GM12872 (cell line): ENCODE results near the gene FBXO31.

Experiments used
- TF ChIP-seq, protein P1 (sequence below): IDR thresholded peaks from 3 replicates; pipeline ENCODE4 v1.5.1; 2011; ENCODE audit warnings: low read depth, mild to moderate bottlenecking, low read length, moderate library complexity; ENCODE audit not compliant: insufficient read depth

Gene FBXO31

DNA sequence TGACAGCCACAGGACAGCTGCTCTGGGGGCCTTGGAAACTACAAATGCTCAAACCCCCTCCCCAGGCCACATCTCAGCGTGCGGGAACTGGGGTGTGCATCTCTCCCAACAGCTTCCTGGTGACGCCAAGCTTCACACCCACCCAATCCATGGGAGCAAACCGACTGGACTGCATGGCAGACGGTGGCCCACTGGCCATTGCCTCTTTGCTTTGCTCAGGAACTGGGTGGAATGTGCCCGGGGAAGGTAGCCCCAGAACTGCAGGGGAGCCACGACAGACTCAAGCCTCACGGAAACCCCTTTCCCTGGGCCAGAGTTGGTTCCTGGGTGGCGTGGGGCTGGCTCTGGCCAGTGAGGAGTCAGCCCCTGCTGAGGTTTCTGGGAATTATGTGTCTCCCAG lies 61.2 kb downstream of the FBXO31 start:
- TF ChIP-seq, protein P1, sequence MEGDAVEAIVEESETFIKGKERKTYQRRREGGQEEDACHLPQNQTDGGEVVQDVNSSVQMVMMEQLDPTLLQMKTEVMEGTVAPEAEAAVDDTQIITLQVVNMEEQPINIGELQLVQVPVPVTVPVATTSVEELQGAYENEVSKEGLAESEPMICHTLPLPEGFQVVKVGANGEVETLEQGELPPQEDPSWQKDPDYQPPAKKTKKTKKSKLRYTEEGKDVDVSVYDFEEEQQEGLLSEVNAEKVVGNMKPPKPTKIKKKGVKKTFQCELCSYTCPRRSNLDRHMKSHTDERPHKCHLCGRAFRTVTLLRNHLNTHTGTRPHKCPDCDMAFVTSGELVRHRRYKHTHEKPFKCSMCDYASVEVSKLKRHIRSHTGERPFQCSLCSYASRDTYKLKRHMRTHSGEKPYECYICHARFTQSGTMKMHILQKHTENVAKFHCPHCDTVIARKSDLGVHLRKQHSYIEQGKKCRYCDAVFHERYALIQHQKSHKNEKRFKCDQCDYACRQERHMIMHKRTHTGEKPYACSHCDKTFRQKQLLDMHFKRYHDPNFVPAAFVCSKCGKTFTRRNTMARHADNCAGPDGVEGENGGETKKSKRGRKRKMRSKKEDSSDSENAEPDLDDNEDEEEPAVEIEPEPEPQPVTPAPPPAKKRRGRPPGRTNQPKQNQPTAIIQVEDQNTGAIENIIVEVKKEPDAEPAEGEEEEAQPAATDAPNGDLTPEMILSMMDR: no peak

DNA sequence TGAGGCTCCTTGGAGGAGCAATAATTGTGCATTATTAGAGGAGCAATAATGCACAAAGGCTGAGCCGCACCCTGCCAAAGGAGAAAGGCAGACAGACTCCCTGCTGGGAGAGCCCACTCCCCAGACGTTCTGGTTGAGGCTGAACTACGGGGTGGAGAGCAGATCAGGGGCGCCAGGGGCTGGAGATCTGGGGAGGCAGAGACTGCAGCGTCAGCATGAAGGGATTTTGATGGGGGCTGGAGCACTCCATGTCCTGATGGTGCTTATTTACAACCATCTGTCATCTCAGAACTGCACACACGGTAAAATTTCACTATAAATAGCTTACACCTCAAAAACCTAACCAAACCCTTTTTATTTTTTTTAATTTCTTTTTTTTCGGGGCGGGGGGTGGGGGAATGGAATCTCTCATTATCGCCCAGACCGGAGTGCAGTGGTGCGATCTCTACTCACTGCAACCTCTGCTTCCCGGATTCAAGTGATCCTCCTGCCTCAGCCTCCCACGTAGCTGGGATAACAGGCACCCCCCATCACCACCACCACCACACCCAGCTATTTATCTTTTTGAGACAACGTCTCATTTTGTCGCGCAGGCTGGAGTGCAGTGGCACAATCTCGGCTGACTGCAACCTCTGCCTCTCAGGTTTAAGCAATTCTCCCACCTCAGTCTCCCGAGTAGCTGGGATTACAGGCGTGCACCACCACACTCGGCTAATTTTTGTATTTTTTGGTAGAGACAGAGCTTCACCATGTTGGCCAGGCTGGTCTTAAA lies 62.1 kb downstream of the FBXO31 start:
- TF ChIP-seq, protein P1: no peak

DNA sequence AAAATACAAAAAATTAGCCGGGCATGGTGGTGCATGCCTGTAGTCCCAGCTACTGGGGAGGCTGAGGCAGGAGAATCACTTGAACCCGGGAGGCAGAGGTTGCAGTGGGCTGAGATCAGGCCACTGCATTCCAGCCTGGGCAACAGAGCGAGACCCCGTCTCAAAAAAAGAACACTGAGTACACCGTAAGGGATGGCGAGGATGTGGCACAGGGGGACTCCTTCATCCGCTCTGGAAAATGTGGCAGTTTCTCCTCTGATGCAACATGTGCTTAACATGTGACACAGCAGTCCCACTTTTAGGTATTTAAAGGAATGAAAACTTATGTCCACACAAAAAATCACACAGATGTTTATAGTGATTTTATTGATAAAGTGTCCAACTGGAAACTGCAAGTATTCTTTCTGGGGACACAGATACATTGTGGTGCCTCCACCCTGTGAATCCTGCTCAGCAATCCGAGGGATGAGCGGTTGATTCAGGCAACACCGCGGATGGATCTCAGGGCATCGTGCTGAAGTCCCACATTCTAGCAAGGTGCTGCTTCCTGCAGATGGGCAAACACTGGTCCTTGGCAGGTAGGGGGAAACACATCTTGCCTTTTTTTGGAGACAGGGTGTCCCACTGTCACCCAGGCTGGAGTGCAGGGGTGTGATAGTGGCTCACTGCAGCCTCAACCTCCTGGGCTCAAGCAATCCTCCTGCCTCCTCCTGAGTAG lies 62.9 kb downstream of the FBXO31 start:
- TF ChIP-seq, protein P1: no peak

DNA sequence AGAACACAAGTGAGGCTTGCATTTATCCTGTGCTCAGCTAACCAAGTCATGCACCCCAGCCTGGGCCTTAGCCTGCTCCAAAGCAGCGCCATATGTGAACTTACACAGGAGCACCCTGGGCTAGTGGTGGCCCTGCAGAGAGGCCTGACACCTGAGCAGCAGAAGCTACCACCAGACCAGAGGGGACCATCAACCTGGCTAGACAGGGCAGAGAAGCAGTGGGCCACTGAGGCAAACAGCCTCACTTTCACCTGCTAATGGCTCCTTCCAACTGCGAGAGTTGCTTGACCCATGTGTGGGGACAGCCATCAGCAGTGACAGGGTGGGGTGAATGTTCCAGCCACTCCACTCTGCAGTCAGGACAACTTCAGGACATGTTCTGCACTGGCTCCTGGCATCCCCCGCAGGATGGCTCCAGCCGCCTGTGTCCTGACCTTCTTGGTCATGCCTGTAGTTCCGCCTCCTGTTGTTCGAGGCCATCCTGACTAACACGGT lies 63.5 kb downstream of the FBXO31 start:
- TF ChIP-seq, protein P1: no peak

DNA sequence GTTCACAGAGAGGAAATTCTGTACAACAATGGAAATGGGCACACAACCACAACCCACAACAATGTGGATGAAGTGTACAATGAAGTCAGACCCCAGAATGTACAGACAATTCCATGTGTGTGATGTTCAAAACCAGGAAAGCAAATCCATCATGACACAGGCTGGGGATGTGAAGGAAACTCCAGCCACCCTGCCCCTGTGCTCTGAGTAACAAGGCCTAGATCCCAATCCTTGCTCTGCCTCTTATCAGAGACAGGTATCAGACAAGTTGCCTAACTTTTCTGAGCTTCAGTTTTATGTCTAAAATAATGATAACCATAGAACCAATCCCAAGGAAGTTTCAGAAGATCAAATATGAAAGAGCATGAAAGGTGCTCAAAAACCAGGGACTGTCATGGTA lies 64.6 kb downstream of the FBXO31 start:
- TF ChIP-seq, protein P1: no peak

DNA sequence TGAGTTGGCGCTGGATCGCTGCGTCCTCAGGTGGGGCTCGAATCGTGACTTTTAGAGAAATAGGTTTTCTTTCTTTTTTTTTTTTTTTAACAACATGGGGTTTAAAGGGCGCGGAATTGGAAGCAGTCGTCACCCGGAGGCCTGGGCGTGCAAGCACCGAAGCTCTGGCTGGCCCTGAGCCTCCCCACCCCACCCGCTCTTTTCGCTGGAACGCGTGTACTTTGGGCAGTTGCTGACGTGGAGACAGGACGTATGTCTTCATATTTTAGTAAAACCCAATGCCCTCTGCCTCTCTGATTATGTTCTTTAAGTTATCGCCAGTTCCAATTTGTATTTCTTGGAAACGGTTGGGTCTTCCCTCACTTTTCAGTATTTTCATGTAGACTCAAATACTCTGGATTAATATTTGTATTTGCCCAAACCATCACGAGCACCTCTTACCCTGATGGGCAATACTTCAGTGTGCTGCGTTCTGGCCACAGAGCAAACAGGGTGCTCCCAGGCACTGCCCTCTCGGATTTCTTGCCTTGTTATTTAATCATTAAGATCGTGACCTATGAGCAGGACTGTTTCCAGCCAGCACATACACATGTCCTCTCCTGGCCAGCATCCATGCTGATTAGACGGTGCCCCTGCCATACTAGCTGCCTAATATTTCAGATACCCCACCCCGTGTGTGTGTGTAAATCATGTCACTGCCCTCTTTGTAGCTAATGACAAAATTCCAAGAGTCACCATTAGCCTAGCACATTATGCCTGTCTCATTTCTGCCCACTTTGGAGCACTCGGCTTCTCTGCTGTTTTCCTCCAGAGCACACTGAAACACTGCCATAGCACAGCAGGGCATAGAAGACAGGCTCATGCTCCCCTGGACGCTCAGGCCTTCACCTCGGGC lies 65.6 kb downstream of the FBXO31 start:
- TF ChIP-seq, protein P1: no peak
